Left colon (tissue), 2 donors: ENCODE data around the gene ZMAT1. TPM values are rescaled to one million over a fixed set of nuclear protein-coding genes. Genes with fewer than 3 reads are reported as not detected.
"Not testable (repeated sequence)": the region's sequence is repeated elsewhere in the genome, so short reads cannot be mapped to it uniquely, and the experiment has no call there.

Source experiments
- ATAC-seq: fragments of 200-7000 bp; cut with Tn5 transposase; one replicate; pipeline ENCODE4 v1.9.1; 2020; ENCODE audit warnings: mild to moderate bottlenecking, moderate library complexity
- DNase-seq, 2 donors: peaks; one replicate each; pipeline ENCODE4 v3.0.0-alpha.2; 2020
- intact Hi-C, 2 donors: fragments of 100-400 bp; cut with DNase I in 1 of 2; cut with micrococcal nuclease in 1 of 2; formaldehyde crosslinking; loops; one replicate each; pipeline versions ENCODE4 v1.11.2 to v1.14.0; 2022; cut with DNase I, micrococcal nuclease
- long read RNA-seq: library from polyadenylated mRNA; unstranded; transcript quantifications from one replicate; pipeline ENCODE4 v2.0.0, GENCODE V29; 2021
- total RNA-seq, 2 donors: library from RNA; stranded (reverse); fragmentation: NEBNext Ultra II Directional; extraction: Animal tissue kit (Norgen Biotek cat#: 25700); gene quantifications; one replicate each; pipeline ENCODE4 v1.2.1, GENCODE V29; 2021
- donor health status: DM: no; HTN: no; CAD: no.
- donor health status: DM: yes; HTN: yes; CAD: no.

Gene ZMAT1
- total RNA-seq = 1 to 10 TPM; 1.5 to 2.1 TPM
- long read RNA-seq = 0 reads

- DNase-seq (peak; percentile 95 to 96), ATAC-seq (peak; percentile 91)
- intact Hi-C loops = no loop called here
These were observed at the start of gene ZMAT1 for GRCh38 chrX:101931488-101932248. TSS of gene ZMAT1 (minus strand) at chrX:101932027. CDS start at chrX:101932008, 19 bp downstream.

- intact Hi-C loops = no loop called here
- DNase-seq (no peak), ATAC-seq (no peak)
These were observed 45.3 kb upstream of the ZMAT1 start for GRCh38 chrX:101977106-101977505.

GRCh38 chrX:101973066-101973465, 41.2 kb upstream of the ZMAT1 start:
- DNase-seq (no peak), ATAC-seq (no peak)
- intact Hi-C loops = no loop called here

- DNase-seq, ATAC-seq, intact Hi-C loops: not testable (repeated sequence)
These were observed 33.2 kb upstream of the ZMAT1 start for GRCh38 chrX:101964923-101965539.

- intact Hi-C loops = no loop called here
- DNase-seq = no peak
- ATAC-seq = no peak
These were observed 26.3 kb upstream of the ZMAT1 start for GRCh38 chrX:101958139-101958538.

- DNase-seq = no peak
- intact Hi-C loops = no loop called here
- no peak for ATAC-seq
These were observed 25.3 kb upstream of the ZMAT1 start for GRCh38 chrX:101957174-101957573.

- ATAC-seq = no peak
- intact Hi-C loops = no loop called here
- DNase-seq = no peak
These were observed 24.7 kb upstream of the ZMAT1 start for GRCh38 chrX:101956556-101956955.

GRCh38 chrX:101950581-101950980, 18.8 kb upstream of the ZMAT1 start:
- no peak for ATAC-seq
- intact Hi-C loops = no loop called here
- DNase-seq = no peak

GRCh38 chrX:101932249-101932570, 383 bp upstream of the ZMAT1 start:
- ATAC-seq (no peak), DNase-seq (no peak)
- intact Hi-C loops = no loop called here

GRCh38 chrX:101931136-101931487, 715 bp downstream of the ZMAT1 start:
- DNase-seq = no peak
- intact Hi-C loops = no loop called here
- ATAC-seq = peak; percentile 2

- intact Hi-C loops = no loop called here
- no peak for DNase-seq
- ATAC-seq = no peak
These were observed 6.1 kb downstream of the ZMAT1 start for GRCh38 chrX:101925733-101926132.

GRCh38 chrX:101918751-101919150, 13.1 kb downstream of the ZMAT1 start:
- DNase-seq = no peak
- intact Hi-C loops = no loop called here
- ATAC-seq = no peak

- no peak for ATAC-seq
- intact Hi-C loops = no loop called here
- DNase-seq = no peak
These were observed 25.6 kb downstream of the ZMAT1 start for GRCh38 chrX:101906136-101906796.

- DNase-seq = no peak
- intact Hi-C loops = no loop called here
- ATAC-seq = no peak
These were observed 26.8 kb downstream of the ZMAT1 start for GRCh38 chrX:101904996-101905395.

Other genes with a start within 250 kb of the ZMAT1 start
- 1 to 10 TPM in 1 of 2 donors, not detected in 1; 1.5 TPM for gene TCEAL2, start 193.7 kb upstream of the ZMAT1 start, total RNA-seq
- gene TCEAL6, start 210.5 kb upstream of the ZMAT1 start, total RNA-seq = not detected
- gene BEX5, start 223.9 kb upstream of the ZMAT1 start, total RNA-seq = 1 to 10 TPM; 1.3 to 2.1 TPM